GM21723 (cell line): ENCODE data around the gene LOXL1.
A peak's percentile ranks its signal among the peaks of the same experiment; 100 is the strongest.
"Not testable (repeated sequence)": the region's sequence is repeated elsewhere in the genome, so short reads cannot be mapped to it uniquely, and the experiment has no call there.

Experiments used
- ATAC-seq: cut with Tn5 transposase; IDR thresholded peaks from one replicate; pipeline ENCODE4 v1.9.1; 2021; ENCODE audit warnings: mild to moderate bottlenecking, moderate library complexity; ENCODE audit not compliant: unreplicated experiment

LOXL1 gene

GRCh38 chr15:73937296-73937695, 11.0 kb downstream of the LOXL1 start:
- no peak for ATAC-seq

GRCh38 chr15:73937726-73938125, 11.5 kb downstream of the LOXL1 start:
- no peak for ATAC-seq

GRCh38 chr15:73938516-73938915, 12.3 kb downstream of the LOXL1 start:
- ATAC-seq, result not testable (repeated sequence)

DNA sequence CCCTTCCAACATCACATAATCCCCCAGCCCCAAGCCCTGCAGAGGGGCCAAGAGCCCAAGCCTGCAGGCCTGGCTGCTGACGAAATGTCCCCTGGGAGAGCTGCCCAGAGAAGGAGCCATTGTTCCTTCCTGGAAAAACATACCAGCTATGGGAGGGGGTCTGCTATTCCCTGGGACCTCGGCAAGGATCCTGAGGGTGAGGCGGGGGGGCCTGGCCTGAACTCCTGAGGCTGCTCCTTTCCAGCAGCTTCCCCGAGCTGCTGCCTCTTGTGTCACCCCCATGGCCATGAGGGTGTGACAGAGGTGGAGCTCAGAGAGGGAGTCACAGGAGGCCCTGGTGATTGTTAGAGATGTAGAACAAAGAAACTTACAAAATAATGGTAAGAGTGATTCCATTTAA, 12.9 kb downstream of the LOXL1 start:
- ATAC-seq, result no peak

DNA sequence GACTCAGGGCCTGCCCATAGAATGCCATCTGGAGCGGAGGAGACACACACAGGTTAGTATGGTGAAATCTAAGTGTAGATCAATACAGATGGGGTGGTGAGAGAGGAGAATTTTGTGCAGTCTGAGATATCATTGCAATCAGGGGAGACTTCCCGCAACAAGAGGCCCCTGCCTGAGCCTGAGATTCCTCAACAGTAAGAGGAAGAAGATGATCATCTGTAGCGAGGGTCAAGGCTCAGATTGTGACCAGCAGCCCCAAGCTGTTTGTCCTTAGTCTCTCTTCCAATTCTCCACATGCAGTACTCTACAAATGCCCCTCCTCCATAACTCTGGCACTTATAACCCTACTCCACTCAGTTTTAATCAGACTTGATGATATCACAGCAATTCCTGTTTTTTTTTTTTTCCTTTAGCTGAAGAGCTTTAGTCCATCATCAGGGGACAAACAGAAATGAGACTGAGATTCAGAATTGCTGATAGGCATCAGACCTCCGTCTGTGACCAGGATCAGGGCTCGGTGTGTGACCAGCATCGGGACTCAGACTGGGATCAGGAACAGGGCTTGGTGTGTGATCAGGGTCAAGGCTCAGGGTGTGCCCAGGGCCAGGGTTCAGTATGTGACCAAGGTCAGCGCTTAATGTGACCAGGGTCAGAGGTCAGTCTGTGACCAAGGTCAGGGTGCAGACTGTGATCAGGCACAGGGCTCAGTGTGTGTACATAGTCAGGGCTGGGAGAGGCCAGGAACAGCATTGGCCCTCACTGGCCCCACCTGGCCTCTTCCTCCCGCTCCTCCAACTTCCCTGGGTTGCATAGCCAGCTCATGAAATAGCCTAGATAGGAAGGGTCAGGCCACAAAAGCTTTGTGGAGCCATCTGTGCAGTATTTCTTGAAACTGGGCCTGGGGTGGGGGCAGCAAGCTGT, 14.1 kb downstream of the LOXL1 start:
- ATAC-seq, result no peak

GRCh38 chr15:73941044-73941443, 14.8 kb downstream of the LOXL1 start:
- no peak for ATAC-seq

DNA sequence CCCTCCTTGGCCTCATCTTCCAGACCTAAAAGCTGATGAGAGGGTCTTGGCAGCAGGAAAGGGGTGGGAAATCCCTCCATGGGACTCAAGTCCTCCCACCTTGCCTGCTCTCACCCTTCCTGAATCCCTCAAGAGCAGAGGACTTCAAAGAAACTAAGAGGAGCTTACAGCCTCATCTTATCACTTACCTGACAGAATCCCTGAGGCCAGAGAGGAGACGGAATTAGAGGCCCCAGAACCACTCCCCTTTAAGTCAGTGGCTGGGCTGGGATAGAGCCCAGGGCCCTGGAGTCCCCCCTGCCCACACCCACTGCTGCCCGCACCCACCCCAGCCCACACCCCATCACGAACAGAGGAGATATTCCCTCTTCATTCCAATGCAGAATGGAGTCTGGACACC, 15.2 kb downstream of the LOXL1 start:
- no peak for ATAC-seq

DNA sequence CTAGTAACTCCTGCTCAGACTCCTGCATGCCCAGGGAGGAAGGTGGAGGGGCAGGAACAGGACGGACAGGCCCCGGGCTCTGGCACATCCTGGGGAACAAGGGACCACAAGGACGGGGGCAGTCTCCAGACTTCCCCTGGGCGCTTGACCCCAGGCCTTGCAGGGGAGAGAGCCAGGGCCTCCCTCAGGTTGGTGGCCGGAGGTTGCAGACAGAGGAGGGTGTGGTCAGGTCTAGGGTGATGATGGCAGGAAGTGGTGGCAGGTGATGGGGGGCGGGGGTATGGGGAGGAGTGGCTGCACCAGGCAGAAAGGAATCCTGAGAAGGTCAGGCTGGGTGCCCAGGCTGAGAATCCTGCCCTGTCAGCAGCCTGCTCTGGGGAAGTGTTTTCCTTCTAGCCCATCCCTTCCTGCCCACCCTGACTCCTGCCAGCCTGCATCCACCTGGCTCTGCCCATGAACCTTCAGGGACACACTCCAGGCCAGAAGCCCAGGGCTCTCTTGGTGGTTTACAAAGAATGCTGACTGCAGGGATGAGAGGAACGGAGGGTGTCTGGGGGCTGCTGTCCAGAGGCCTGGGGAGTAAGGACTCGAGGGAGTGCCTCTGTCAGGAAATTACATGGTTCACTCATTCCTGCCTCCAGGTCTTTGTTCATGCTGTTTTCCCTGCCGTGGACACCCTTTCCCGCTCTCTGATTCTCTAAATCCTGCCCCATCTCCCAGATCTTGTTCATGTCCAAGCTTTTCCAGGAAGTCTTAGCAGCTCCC, 15.8 kb downstream of the LOXL1 start:
- no peak for ATAC-seq

DNA sequence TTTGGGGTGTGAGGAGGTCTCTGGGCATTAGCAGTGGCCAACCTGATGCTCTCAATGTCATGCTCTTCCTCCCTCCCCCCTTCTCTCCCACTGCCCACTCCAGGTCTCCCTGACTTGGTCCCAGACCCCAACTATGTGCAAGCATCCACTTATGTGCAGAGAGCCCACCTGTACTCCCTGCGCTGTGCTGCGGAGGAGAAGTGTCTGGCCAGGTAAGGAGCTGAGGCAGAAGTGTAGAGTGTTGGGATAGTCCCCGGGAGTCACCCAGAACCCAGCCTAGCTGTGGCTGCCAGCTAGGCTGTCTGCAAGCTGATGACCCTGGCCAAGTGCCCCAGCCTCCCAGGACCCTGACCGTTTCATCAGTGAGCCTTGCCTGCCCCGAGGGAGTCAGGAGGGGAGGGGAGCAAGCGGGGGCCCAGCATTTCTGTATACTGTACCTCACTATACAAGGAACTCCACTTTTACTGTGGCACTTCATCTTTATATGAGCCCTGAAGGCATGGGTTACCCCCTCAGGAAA, 16.5 kb downstream of the LOXL1 start:
- no peak for ATAC-seq

DNA sequence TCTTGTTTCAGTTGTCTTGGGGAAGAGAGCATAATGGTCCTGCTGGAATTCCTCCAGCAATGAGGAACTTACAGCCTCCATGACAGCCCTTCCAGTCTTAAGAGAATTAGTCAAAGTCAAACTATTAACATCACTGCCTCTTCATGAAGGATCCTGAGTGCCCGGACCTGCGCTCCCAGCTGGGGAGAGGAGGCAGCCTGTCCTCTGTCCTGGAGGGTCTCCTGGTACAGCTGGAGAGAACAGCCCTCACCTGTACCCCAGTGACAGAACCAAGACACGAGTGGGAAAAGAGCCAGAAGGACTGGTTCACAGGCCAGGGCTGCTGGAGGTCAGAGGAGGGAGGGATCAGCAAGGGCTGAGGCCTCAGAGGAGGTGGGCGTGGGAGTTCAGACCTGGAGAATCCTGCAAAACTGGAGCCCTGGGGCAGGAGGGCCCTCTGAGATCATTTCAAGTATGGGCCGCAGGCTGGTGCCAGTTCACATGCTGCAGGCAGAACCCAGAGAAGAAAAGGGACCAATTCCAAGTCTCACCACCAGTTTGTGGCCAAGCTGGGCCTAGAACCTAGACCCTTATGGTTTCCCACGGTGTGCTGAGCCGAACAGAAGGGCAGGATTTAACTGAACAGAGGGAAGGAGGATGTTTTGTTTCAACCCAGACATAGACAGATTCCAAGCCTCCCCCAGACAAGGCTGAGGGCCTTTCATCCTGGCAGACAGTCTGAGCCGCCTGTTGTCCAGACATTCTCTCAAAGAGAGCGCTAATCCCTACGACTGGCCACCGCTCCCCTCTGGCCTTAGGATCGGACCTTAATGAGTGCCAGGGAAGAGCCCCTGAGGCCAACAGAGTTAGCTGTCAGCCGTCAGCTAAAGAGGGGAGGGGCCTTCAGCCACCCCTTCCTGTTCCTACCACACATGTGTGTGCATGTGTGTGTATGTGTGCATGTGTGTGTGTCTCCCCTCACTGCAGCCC, 18.2 kb downstream of the LOXL1 start:
- no peak for ATAC-seq

DNA sequence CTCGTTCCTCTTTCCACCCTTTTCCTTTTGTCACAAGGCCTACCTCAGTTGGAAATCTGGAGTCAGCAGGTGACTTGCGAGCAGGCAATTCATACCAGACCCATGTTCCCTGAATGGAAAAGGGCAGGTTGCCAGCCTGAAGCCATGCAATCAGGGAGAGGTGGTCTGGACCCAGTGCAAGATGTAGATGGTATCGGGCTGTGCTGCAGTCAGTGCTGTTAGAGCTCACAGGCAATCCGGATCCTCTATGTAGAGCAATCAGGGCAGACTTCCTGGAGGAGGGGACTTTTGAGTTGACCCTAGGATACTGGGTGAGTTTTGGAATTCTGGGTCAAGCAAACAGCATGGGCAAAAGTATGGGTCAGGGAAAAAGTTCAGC, 18.9 kb downstream of the LOXL1 start:
- ATAC-seq, result no peak

DNA sequence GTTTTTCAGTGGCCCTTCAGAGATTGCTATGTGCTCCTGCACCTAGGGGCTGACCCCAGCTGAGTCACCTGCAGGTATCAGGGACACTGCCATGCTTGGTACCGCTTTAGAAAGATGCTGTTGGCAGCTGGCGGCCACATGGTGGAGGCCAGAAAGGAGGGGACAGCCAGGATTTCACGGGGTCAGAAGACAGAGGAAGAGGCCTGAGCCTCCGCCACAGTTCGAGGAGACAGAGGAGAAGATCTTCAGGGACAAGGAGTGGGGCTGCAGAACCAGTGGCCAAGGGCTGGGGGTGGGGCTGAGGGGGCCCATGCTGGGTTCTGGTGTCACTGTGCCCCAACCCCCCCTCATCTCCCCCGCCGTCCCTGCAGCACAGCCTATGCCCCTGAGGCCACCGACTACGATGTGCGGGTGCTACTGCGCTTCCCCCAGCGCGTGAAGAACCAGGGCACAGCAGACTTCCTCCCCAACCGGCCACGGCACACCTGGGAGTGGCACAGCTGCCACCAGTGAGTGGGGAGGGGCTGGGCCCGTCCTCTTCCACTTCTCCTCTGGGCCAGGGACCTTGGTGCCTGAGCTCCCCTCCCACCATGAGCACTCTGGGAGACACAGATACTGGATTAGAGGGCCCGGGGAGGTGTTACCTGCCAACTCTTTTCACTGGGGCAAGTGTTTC, 19.9 kb downstream of the LOXL1 start:
- no peak for ATAC-seq

DNA sequence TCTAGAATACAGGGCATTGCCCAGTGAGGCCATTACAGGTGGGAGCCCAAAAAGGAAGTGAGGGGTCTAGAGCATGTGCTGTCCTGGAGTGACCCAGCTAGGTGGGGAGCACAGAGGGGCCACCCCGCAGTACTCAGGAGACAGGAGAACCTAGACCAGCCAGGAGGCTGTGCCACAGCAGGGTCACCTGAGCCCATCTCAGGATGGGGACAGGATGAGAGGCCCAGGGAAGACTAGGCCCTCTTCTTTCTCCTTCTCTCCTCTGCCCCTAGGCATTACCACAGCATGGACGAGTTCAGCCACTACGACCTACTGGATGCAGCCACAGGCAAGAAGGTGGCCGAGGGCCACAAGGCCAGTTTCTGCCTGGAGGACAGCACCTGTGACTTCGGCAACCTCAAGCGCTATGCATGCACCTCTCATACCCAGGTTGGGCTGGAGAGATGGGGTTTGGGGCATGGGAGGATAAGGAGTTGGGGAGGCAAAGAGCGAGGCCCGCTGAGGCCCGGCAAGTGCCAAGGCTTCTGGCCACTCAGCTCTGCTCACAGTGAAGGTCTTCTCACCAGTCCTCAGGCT, 20.6 kb downstream of the LOXL1 start:
- no peak for ATAC-seq

DNA sequence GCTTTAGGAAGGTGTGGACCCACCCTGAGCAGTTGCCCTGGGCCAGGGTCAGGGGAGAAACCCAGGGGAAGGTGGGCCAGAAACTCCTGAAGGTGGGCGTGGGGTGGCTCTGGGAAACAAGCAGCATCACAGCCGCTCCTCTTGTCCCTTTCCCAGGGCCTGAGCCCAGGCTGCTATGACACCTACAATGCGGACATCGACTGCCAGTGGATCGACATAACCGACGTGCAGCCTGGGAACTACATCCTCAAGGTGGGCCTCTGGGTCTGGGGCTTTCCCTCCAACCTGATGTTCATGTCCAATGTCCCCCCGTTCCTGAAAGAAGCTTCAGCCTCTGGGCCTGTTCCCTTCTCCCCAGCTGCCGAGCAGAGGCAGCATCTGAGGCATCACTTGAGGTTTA, 21.4 kb downstream of the LOXL1 start:
- no peak for ATAC-seq

GRCh38 chr15:73948396-73948795, 22.1 kb downstream of the LOXL1 start:
- no peak for ATAC-seq

DNA sequence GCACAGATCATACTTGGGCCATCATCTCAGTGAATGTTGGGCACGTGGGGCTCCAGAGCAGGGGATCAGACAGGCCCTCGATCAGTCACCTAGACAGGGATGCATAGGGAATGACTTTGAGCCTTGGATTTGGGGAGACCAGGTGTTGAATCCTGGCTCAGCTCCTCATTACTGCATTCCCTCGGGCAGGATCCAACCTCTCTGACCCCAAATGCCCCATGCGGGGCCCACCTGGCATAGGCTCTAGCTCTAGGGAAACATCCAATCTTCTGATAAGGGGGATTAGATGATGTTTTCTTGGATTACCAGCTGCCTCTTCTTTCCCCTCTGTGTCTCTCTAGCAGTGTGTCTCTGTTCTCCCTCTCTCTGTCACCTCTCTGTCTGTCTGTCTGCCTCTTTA, 22.7 kb downstream of the LOXL1 start:
- no peak for ATAC-seq

- ATAC-seq, result no peak
These were observed 23.2 kb downstream of the LOXL1 start for GRCh38 chr15:73949496-73949895.

DNA sequence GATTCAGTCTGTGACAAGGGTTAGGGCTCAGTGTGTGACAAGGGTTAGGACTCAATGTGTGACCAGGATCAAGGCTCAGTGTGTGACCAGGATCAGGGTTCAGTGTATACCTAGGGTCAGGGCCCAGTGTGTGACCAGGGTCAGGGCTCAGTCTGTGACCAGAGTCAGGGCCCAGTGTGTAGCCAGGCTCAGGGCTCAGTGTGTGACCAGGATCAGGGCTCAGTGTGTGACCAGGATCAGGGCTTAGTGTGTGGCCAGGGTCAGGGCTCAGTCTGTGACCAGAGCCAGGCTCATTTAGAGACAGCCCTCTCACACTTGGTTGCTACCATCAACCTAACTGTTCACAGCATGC, 24.2 kb downstream of the LOXL1 start:
- no peak for ATAC-seq

- ATAC-seq, result peak; percentile 76
These were observed 24.7 kb downstream of the LOXL1 start for GRCh38 chr15:73950831-73951561.
